ENCODE data around the gene DNAJB4.

DNA sequence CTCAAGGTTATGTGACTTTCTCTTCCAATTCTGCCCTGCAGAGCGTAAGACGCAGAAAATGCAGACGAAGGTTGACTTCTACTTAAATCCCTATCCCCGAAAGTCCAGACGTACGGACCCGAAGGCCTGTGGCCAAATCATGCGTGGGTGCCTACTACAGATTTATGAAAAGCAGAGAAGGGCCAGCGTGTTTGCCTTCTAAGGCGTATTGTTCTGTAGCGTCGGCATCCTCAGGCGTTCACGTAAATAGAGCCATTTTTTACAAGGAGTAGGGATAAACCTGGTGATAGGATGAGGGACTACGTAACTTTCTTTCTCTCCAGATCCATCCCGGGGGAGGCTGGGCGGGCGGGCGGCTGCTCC, 40.8 kb downstream of the DNAJB4 start:
- TF ChIP-seq, protein P1, sequence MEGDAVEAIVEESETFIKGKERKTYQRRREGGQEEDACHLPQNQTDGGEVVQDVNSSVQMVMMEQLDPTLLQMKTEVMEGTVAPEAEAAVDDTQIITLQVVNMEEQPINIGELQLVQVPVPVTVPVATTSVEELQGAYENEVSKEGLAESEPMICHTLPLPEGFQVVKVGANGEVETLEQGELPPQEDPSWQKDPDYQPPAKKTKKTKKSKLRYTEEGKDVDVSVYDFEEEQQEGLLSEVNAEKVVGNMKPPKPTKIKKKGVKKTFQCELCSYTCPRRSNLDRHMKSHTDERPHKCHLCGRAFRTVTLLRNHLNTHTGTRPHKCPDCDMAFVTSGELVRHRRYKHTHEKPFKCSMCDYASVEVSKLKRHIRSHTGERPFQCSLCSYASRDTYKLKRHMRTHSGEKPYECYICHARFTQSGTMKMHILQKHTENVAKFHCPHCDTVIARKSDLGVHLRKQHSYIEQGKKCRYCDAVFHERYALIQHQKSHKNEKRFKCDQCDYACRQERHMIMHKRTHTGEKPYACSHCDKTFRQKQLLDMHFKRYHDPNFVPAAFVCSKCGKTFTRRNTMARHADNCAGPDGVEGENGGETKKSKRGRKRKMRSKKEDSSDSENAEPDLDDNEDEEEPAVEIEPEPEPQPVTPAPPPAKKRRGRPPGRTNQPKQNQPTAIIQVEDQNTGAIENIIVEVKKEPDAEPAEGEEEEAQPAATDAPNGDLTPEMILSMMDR (conservative IDR thresholded peaks at IDR 0.05 in 1 of 2, IDR thresholded peaks at IDR 0.05 in 1 of 2; ENCODE audit: extremely low read depth in 1 of 2, insufficient read depth in 1 of 2, low read depth in 1 of 2, low read length in 2 of 2), result no peak
- no peak for TF ChIP-seq EZH2 (IDR thresholded peaks at IDR 0.05; ENCODE audit: borderline replicate concordance, low read length)
